Stimulated activated CD4-positive, alpha-beta T cell treated with anti-CD3 and anti-CD28 coated beads, TNF-alpha, amount 100 ng/mL, for 4 hours (primary cell): Measurements from ENCODE around the gene LRRIQ3.

Experiments
- DNase-seq, 3 experiments: peaks; one replicate each; pipeline ENCODE4 v3.0.0-alpha.2; 2020; ENCODE audit warnings: low read depth in 3 of 3

Gene LRRIQ3

DNA sequence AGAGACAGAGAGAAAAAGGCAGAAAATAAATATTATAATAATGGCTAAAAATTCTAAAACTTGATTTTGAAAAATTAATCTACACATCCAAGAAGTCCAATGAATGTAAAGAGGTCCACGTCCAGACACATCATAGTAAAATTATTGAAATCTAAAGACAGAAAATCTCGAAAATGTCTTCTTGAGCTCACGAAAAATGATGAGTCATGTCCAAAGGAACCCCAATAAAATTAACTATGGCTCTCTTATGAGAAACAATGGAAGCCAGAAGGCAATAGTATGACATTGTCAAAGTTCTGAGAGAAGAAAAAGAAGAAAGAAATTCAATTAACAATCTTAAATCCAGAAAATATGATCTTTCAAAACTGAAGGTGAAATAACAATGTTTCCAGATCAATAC is 84.6 kb downstream of the LRRIQ3 start:
- DNase-seq, result no peak

DNA sequence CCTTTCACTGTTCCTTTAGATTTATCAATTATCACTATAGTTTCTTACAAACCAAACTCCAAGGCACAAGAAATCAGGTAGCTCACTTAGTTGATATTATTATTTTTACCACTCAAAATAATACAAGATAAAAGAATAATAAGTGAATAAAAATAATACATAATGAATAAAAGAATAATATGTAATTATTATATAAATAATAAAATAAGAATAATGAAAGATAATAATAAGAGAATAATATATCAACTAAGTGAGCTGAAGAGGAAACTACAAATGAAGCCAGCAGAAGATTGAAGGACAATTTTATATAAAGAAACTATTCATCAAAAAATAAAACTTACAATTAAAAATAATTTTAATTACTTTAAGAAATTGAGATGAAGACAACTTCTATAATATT is 90.6 kb downstream of the LRRIQ3 start:
- DNase-seq, result no peak

DNA sequence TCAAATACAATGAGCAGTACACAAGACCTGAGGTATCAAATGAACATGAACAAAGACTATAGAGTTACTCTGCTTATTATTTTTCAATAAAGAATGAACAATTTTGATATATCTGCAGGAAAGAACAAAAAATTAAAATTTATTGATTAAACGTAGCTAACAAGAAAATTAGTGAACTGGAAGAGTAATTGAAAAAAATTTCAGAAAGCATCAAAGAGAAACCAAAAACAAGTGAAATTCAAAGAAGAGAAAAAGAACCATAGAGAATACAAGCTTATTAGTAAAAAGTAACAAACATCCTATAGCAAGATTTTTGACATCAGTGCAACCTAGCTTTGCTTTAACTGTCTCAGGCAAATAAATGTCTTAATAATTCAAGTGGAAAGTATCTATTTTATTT is 106.6 kb downstream of the LRRIQ3 start:
- no peak for DNase-seq

DNA sequence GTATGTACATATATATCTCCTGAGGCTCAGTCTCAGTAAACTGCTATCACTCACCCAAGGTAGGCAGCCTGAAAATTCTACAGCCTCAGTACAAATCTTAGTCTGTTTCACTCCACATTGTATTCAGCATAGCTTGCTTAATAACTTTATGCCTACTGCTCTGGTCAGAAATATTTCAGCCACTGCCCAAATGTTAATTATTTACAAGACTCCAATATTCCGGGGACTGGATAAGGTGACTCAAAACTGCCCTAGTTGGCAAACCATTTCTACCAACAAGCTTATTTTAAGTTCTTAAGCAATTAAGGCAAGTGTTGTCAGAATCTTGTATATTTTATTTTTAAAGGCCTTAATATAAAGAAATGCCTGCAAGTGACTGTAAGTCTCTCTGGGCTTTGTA is 114.8 kb downstream of the LRRIQ3 start:
- DNase-seq, result no peak

DNA sequence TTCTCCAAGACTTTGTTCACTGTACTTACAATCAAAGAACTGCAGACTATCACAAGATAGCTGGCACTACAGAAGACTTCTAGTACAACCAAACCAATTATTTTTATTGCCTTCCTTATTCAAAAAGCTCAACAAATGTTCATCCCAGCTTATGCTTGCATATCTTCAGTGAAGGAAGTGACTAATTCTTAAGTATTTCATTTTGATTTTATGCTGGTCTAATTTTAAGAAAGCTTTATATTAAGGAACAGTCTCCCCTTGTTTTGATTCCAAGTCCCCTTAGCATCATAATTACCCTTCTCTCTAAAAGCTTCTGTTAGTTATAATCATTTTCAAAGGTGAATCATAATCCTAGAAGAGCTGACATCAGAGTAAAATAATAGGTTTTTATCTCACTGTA is 132.9 kb downstream of the LRRIQ3 start:
- DNase-seq, result no peak

DNA sequence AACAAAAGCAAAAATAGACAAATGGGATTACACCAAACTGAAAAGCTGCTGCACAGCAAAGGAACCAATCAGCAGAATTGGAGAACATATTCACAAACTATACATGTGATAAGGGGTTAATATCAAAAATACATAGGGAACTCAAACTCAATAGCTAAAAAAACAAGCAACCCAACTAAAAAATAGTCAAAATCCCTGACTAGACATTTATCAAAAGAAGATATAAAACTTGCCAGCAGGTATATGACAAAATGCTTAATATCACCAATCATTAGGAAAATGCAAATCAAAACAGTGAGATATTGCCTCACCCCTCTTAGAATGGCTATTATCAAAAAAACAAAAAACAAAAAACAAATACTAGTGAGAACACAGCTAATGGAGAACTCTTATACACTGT is 140.3 kb downstream of the LRRIQ3 start:
- DNase-seq, result no peak

DNA sequence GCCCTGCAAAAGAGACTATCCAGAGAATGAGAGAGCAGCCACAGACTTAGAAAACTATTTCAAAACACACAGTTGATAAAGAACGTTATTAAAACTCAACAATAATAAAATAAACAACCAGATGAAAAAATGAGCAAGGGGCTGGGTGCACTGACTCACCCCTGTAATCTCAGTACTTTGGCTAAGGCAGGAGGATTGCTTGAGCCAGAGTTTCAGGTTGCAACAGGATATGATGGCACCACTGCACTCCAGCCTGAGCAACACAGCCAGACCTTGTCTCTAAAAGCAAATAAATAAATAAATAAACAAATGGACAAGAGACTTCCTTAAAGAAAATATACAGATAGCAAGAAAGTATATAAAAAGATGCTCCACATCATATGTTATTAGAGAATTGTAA is 144.6 kb downstream of the LRRIQ3 start:
- DNase-seq, result no peak

DNA sequence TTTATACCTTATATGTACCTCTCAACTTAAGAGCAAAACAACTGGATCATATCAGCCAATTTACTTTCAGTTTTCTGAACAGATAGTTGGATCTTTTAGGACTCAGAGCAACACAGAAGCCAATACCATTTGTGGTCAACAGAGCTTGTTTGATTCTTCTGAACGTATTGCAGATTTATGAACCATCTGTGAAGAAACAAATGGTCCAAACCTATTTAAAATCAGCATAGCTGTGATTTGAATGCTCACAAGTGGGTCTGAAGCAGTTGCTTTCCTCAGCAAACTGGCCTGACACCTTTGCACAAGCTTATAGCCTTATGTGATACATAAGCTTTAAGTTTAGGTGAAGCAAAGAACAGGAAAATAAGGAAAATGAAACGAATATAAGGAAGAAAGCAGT is 147.6 kb downstream of the LRRIQ3 start:
- no peak for DNase-seq

DNA sequence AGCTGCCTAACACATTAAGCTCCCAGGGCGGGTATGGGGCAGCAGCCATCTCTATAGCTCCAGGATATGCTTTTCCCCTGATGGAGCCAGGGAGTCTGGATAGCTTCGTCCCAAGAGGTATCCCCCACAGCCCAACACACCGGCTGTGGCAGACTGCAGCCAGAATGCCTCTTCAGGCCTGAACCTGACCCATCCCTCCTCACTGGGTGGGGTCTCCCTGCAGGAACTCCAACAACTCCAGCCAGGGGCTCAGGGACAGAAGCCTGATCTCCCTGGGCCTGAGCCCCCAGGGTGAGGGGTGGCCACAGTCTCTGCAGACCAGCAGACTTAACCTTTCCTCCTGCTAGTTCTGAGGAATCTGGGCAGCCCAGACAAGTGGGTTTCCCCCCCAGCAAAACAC is 159.9 kb downstream of the LRRIQ3 start:
- DNase-seq, result no peak

DNA sequence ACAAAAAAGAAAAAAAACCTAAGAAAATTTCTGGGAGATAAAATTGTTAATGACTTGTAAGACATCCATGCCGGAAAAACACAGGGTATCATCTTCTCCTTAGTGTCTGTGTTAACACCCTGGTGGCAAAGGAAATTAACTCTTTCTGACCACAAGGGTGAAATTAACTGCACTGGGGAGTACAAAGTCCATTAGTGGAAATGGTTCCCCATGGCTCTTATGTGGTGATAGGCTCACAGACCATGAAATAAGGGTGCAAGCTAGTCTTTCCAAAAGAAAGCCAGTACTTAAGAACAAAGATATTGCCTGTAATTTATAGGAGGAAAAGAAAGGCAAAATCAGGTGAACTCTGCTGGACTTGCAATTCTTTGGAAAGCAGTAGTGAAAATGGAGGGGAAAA is 185.4 kb downstream of the LRRIQ3 start:
- no peak for DNase-seq

DNA sequence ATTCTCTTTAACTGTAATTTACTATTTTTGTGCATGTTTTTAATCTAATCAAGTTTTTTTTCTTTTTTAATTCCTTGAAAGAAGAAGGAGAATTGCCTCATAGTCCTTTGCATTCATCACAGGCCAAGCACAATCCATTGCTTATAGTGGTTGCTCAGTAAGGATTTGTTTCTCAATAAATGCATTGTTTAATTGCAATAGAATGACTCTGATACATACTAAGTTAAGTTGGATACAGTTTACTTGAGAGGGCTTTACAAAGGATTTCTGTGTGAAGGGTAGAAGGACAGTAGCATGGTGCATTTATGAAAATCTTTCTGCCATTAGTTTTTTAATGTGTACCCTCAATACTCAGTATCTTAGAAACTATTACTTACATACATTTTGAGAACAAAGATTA is 186.2 kb downstream of the LRRIQ3 start:
- DNase-seq, result no peak

DNA sequence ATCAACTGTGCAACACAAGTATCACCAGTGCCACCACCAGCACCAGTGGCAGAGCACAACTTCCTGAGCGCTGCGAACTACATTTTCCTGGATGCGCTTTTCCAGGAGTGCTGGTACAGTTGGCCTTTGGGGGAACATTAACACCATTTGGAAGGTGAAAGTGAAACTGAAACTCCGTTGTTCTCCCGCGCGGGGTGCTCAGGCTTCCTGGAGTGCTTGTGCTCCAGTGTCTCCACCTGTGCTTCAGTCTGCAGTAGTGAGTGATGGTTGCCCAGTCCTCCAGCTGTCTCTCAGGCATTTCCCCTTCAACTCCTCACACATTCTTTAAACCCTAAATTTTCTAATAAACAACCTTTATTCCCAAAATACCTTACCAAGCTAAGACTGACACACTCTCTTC is 187.8 kb downstream of the LRRIQ3 start:
- no peak for DNase-seq

DNA sequence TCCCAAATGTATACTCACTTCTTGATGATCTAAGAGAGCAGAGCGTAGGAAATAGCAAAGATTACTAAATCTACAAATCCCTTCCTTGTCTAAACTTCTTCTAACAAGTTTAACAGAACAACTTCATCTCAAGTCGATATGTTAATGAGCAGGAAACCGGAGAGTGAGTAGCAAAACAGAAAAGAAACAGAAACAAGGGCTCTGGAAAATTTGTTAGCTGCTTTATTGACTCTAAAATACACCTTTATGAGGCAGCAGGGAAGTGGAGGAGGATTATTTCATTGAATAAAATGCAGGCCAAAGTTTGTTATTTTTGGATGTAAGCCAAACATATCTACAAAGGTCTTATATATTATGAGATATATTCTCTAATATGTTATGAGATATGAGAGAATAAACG is 192.4 kb downstream of the LRRIQ3 start:
- no peak for DNase-seq

DNA sequence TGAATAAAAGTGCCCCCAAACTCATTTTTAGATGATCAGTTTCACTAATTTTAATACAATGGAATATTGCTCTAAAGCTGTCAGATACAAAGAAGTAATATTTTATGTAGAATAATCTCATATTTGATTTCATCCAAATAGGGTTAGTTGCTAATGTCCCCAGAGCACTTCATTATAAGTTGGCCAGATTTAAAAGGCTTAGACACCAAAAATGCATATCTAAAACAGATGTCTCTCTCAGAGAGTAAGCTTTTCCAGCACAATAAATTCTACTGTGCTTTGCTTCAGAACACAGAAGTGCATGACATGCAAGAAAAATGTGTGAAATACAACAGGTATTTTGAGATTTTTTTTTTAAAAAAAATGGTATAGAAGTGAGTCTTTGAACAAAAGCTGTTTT is 194.2 kb downstream of the LRRIQ3 start:
- DNase-seq, result no peak

DNA sequence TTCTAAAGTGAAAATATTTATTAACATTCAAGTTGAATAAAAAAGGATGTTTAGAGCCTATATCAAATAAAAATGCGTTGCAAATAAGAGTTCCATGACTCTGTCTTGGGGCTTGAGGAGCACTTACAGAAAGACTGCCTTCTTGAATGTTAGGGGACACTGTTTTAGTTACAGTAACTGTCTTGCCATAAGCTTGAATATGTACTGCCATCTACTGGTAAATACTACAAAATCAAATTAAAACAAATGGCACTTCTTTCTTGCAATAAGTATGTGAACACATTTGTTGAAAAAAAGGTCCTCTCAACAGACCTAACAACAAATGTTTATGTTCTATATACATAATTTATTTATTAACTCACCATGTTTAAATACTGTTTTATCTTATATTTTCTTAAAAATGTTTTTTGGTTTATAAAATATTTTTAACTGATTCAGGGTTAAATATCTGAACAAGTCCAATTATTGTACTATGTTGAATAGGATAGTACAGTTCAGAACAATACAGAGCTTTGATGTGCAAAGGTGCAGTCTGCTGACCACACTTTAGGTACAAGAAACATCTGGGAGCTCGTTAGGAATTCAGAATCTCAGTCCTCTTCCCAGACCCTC is 199.5 kb downstream of the LRRIQ3 start:
- DNase-seq, result no peak

DNA sequence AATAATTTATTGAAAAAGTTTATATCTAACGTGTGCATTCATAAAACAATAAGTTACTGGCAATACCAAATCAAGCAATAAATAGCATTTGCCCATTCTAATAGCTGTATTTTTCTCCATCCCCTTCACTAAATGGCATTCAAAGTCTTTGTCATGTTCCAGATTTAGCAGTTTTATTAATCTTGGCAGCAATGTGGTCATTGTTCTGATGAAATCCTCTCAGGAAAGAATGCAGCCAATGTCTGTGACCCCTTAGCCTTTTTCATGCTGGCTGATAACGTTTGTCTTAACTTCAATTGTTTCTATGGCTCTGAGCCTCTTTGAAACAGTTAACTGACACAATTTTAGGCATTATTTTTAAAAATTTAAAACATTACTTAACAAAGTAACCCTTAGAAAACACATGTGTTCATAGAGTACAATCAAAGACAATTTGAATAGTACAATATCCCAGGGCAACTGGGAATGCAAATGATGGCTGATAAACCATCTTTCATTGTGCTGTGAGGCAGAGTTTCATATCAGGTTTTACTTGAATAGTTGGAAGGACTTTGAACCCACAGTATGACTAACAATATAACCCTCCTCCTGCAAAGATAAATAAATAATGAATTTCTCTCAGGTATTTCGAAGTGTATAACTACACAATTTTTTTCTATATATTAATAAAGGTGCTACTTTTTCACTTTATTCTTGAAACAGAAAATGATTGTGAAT is 217.5 kb downstream of the LRRIQ3 start:
- no peak for DNase-seq

DNA sequence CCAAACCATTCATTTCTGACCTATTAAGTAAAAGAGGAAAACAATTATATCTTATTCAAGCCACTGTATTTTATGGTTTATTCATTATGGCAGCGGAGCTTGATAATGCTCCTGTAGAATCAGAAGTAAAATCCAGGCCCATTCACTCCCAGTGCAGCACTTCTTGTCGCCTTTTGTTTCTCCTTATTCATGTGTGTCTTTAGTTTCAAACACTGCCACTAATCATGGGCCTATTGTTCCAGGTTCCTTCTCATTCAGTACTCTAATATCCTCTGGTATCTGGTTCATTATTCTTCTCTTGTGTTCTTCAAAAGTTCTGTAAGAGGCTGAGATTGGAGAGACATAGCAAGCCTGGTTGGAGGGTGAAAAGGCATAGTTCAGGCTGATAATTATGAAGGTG is 218.3 kb downstream of the LRRIQ3 start:
- DNase-seq, result no peak

DNA sequence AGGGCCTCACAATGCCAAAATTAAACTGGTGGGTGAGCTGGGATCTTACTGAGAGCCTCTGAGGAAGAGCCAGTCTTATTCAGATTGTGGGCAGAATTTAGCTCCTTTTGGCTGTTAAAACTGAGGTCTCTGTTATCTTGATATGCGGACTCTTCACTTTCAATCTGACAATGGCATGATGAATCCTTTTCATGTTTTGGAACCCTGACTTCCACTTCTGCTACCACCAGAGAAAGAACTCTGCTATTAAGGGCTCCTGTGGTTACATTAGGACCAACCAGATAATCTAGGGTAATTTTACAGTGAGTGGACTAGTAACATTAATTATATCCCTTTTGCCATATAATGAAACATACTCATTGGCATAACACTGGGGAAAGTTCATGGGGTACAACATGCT is 219.0 kb downstream of the LRRIQ3 start:
- DNase-seq, result no peak
